Esophagus squamous epithelium (tissue), 4 donors: ENCODE measurements around the gene SIN3B.

Source experiments
- CTCF ChIP-seq, 6 experiments: fragments of 450-650 bp in 4 of 6; fragments of 200-600 bp in 2 of 6; sonication (generic) in 2 of 6; IDR thresholded peaks; one replicate each; pipeline ENCODE4 v1.5.1; 2016 to 2019; ENCODE audit warnings: antibody characterized with exemption in 6 of 6, mild to moderate bottlenecking in 4 of 6, moderate library complexity in 4 of 6
- POLR2A ChIP-seq, 4 donors: fragments of 450-650 bp; IDR thresholded peaks; one replicate each; pipeline ENCODE4 v1.6.1; 2017; ENCODE audit warnings: antibody characterized with exemption in 4 of 4, mild to moderate bottlenecking in 4 of 4, moderate library complexity in 3 of 4

- TF ChIP-seq CTCF (IDR thresholded peaks at IDR 0.05) (no peak), POLR2A (IDR thresholded peaks at IDR 0.05) (no peak)
Observed at GRCh38 chr19:16801600-16802013, 27.6 kb upstream of the SIN3B start.
